Activated naive CD4-positive, alpha-beta T cell treated with anti-CD3 and anti-CD28 coated beads, Interleukin-2, amount 50 U/mL, for 72 hours (primary cell): ENCODE measurements around the gene TUBGCP6. TPM values are rescaled to one million over a fixed set of nuclear protein-coding genes. Genes with fewer than 3 reads are reported as not detected.
"Not testable (repeated sequence)": the region's sequence is repeated elsewhere in the genome, so short reads cannot be mapped to it uniquely, and the experiment has no call there.

ENCODE experiments used
- ATAC-seq, 2 donors: fragments of 150-1000 bp; cut with Tn5 transposase; 2 replicates each; pipeline ENCODE4 v1.10.0; 2021; ENCODE audit warnings: mild to moderate bottlenecking in 2 of 2, moderate library complexity in 2 of 2
- DNase-seq, 2 donors: peaks; one replicate each; pipeline ENCODE4 v3.0.0; 2021 to 2022; ENCODE audit warnings: low spot score in 2 of 2
- H3K27ac Mint-ChIP-seq, 2 donors: one replicate each; pipeline ENCODE4 v1.8.0; 2022; ENCODE audit warnings: mild to moderate bottlenecking in 2 of 2, mixed read lengths in 2 of 2
- H3K36me3 Mint-ChIP-seq, 2 donors: one replicate each; pipeline ENCODE4 v1.8.0; 2022; ENCODE audit warnings: mixed read lengths in 2 of 2
- H3K9me3 Mint-ChIP-seq, 2 donors: one replicate each; pipeline ENCODE4 v1.8.0; 2022; ENCODE audit warnings: mixed read lengths in 2 of 2
- total RNA-seq, 2 donors: library from RNA; stranded (reverse); gene quantifications; one replicate each; pipeline ENCODE4 v1.2.3, GENCODE V29; 2022

The TUBGCP6 gene
- total RNA-seq, 2 donors from 2014 or later: 49.6 to 50.9 TPM

DNA sequence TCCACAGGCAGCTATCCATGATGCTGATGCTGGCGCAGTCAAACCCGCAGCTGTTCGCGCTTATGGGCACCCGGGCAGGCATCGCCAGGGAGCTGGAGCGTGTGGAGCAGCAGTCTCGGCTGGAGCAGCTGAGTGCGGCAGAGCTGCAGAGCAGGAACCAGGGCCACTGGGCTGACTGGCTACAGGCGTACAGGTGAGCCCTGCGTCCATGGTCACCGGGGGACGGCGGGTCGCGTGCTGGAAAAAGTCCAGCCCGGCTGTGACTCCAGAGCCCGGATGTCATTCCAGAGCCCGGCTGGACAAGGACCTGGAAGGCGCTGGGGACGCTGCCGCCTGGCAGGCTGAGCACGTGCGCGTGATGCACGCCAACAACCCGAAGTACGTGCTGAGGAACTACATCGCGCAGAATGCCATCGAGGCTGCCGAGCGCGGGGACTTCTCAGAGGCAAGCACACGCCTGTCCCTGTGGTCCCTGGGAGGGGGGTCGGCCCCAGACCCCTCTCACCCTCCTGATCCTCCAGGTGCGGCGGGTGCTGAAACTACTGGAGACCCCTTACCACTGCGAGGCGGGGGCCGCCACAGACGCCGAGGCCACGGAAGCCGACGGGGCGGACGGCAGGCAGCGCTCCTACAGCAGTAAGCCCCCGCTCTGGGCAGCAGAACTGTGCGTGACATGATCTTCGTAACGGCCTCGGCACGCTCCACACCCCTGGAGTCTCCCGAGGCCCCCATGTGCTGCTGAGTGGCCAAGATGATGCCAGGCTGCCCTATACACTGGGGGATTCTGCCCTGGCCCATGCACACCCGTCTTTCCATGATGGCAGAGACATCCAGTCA is 27.9 kb downstream of the TUBGCP6 start:
- Mint-ChIP-seq H3K36me3 (peaks cover 4 to 5% of the 10 kb centered on the region in 2 donors), H3K9me3 (no peaks in the 10 kb centered on the region), H3K27ac (peak overlapping the region in 1 of 2 donors; percentile 62)
- DNase-seq: no peak
- peak in 1 of 2 donors; percentile 9 for ATAC-seq

DNA sequence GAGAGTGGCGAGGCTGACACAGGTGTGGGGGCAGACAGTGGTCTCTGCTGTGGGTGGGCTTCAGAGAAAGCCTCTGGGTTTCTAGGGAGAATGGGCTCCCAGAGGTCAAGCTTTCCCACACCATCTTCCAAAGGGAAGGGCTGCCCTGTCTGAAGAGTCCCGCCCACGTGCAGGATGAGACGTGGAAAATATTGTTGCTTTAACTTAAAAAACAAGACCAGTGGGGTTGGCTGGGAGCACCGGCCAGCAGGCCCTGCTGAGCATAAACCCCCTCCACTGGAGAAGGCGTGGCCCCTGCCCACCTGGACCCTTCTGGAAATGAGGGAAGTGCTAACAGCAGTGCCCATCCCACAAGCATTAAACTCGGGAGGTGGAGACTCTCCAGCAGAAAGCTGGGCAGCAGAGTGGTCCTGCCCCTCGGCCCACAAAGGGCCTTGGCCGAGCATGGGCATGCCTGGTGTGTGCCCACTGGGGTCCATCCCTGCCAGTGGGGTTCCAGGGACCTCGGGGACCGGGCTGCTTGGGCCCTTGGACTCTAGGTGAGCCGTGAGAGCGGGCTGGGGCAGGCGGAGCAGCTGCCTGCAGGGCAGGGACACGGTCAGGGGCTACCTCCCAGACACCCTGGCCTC is 28.7 kb downstream of the TUBGCP6 start:
- DNase-seq: no peak
- Mint-ChIP-seq H3K9me3 (no peaks in the 10 kb centered on the region), H3K27ac (peak overlapping the region in 1 of 2 donors; percentile 62), H3K36me3 (peaks cover 3 to 4% of the 10 kb centered on the region in 2 donors)
- peak in 1 of 2 donors; percentile 6 for ATAC-seq

GRCh38 chr22:50215297-50216054 is 29.3 kb downstream of the TUBGCP6 start:
- no peak for ATAC-seq
- Mint-ChIP-seq H3K36me3 (peaks cover 0 to 4% of the 10 kb centered on the region in 2 donors), H3K27ac (peak overlapping the region; percentile 32 to 62), H3K9me3 (no peaks in the 10 kb centered on the region)
- DNase-seq: no peak

DNA sequence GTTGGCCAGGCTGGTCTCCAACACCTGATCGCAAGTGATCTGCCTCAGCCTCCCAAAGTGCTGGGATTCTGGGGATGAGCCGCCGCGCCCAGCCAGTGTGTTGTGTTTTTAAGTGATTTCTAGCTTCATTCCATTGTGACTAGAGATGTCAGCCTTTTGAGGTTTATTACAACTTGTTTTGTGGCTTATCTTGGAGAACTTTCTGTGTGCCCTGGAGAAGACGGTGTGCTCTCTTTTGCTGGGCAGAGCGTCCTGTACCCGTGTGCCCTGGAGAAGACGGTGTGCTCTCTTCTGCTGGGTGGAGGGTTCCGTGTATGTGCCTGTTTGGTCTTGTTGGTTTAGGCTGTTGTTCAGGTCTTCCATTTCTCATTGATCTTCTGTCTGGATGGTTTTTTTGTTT is 31.6 kb downstream of the TUBGCP6 start:
- Mint-ChIP-seq H3K27ac (peak overlapping the region; percentile 3 to 62), H3K9me3 (no peaks in the 10 kb centered on the region), H3K36me3 (peaks cover 0 to 4% of the 10 kb centered on the region in 2 donors)
- no peak for ATAC-seq
- DNase-seq: no peak

DNA sequence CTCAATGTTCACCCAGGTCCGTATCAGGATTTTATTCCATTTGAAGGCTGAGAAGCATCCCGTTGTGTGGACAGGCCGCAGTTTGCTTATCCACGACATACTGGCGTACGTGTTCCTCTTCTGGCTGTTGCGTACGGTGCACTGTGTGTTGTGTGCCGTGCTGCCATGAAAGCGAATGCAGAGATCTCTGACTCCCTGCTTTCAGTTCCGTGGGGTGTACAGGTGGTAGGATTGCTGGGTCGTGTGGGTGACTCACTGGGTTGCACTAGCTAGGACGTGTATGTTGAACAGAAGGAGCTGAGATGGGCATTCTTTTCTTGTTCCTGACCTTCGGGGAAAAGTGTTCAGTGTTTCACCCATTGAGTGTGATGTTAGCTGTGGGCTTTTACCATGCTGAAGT is 33.7 kb downstream of the TUBGCP6 start:
- ATAC-seq: no peak
- Mint-ChIP-seq H3K36me3 (peaks cover 0 to 4% of the 10 kb centered on the region in 2 donors), H3K27ac (no peak overlapping the region), H3K9me3 (no peaks in the 10 kb centered on the region)
- DNase-seq: no peak

- H3K9me3 Mint-ChIP-seq: no peaks in the 10 kb centered on the region
- ATAC-seq (peak in 1 of 2 donors; percentile 11), DNase-seq (peak in 1 of 2 donors; percentile 55)
- H3K27ac Mint-ChIP-seq: peak overlapping the region in 1 of 2 donors; percentile 77
- peaks cover 0 to 4% of the 10 kb centered on the region in 2 donors for H3K36me3 Mint-ChIP-seq
Observed at GRCh38 chr22:50210378-50211139, 34.3 kb downstream of the TUBGCP6 start.

DNA sequence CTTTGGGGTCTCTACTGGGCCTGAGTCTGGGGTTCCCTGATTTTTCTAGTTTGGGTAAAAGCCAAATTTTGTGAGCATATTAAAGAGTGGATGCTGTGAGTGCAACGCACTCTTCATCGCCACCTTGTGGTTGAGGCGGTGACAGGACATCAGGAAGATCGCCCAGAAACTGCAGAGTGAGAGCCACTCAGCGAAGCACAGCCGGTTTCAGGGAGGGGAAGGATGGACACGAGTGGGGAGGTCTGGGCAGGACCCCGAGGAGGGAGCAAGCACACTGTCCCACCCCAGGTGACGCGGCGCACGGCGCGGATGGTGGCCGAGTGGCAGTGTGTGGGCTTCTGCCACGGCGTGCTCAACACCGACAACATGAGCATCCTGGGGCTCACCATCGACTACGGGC is 34.9 kb downstream of the TUBGCP6 start:
- Mint-ChIP-seq H3K27ac (peak overlapping the region; percentile 37 to 77), H3K9me3 (no peaks in the 10 kb centered on the region), H3K36me3 (peaks cover 0 to 3% of the 10 kb centered on the region in 2 donors)
- peak; percentile 68 to 71 for ATAC-seq
- peak; percentile 63 to 74 for DNase-seq

DNA sequence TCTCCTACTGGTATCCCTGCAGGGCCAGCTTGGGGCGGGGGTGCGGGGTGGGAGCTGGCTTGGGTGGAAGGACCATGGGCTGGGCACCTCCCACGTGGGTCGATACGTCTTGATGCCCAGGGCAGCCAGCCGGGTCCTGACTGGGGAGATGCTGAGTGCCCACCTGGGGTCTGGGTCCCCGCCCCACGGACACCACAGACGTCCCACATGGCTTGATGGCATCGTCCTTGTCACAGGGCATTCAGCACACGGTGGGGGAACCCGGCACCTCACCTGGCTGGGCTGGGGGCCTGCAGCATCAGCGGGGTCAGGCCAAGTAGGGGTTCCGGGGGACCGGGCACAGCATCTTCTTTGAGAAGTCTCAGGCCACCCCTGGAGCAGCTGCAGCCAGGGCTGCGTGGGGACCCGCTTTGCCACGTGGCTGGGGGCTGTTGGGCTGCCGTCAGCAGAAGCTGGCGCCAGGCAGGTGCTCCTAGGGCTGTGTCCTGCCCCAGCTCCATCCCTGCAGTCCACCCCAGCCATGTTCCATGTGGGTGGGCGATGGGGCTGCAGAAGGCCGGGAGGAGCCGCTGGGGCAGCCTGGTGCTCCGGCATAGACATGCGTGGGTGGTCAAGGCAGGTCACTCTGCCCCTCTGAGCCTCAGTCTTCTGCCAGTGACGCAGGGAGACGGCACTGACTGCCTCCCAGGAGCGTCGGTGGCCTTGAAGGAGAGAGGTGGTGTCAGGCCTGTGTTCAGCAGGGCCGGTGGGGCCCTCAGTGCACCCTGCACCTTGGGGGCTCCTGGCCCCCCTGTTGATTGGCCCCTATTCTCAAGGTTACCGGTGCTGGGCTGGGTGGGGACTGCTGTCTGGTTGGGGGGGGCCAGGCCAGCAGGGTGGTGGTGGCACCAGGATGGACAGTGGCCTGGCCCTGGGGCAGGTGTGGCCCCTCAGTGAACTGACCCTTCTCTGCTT is 35.6 kb downstream of the TUBGCP6 start:
- peak; percentile 19 to 48 for ATAC-seq
- H3K9me3 Mint-ChIP-seq: no peaks in the 10 kb centered on the region
- no peaks in the 10 kb centered on the region for H3K36me3 Mint-ChIP-seq
- H3K27ac Mint-ChIP-seq: peak overlapping the region; percentile 37 to 77
- peak in 1 of 2 donors; percentile 53 for DNase-seq

- Mint-ChIP-seq H3K36me3 (no peaks in the 10 kb centered on the region), H3K9me3 (no peaks in the 10 kb centered on the region), H3K27ac (no peak overlapping the region)
- DNase-seq (no peak), ATAC-seq (no peak)
Observed at GRCh38 chr22:50208430-50208938, 36.3 kb downstream of the TUBGCP6 start.

DNA sequence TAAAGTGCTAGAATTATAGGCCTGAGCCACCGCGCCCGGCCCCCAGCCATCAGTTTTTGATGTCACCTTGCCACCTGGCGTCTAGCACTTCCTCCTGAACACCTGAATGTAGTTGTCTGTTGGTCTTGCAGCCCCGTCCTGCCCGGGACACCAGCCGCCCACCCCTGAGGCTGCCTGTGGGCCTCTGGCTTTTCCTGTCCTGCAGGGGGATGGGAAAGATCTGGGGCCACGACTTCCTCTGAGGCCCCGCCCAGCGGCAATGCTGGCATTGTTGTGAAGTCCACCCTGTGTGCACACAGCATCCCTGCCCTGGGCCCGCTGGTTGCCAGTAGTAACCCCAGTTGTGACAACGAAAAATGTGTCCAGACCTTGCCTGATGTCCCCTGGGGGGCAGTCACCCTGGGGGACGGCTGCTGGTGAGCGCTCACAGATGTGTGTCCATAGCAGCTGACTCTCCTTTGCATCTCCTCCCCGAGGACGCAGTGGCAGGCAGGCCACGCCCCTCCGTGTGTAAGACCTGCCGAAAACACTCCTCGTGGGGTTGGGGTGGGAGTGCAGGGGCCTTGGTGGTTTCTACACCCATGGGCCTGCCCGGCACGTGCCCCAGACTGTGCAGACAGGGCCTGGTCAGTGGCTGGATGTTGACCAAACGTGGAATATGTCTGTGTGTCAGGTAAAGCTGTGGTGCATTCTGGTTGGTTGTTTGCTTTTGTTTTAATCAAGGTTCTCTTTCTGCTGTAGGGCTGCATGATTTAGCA is 37.3 kb downstream of the TUBGCP6 start:
- Mint-ChIP-seq H3K36me3 (no peaks in the 10 kb centered on the region), H3K9me3 (no peaks in the 10 kb centered on the region), H3K27ac (no peak overlapping the region)
- ATAC-seq (no peak), DNase-seq (no peak)

GRCh38 chr22:50206599-50206998 is 38.2 kb downstream of the TUBGCP6 start:
- H3K9me3 Mint-ChIP-seq: no peaks in the 10 kb centered on the region
- ATAC-seq: no peak
- no peak for DNase-seq
- H3K27ac Mint-ChIP-seq: no peak overlapping the region
- H3K36me3 Mint-ChIP-seq: no peaks in the 10 kb centered on the region

DNA sequence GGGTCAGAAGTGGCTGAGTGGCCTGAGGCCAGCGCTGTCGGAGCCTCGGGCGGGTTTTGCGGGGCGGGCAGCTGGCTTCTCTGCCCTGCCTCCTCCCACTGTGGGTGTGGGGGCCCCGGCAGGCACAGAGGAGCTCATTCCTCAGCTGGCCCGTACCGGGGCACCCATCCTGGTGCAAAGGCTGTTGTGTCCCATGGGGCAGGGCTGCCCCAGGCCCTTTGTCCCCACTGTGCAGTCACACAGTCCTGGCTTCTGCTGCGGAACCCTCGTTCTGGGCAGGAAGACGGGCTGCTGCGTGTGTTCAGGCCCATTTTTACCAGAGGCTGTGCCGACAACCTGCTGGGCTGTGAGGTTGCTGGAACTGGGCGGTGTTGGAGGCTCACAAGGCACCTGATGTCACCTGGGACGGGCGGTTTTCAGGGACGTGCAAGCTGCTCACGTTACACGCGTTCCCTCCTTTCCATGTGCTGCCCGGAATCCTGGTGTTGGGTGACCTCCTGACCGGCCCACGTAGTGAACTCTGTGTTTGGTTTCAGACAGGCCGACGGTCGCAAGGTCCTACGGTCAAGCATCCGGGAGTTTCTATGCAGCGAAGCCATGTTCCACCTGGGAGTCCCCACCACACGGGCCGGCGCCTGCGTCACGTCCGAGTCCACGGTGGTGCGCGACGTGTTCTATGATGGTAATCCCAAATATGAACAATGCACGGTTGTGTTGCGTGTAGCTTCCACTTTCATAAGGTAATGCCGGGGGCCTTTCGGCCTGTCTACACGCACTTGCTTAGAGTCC is 38.8 kb downstream of the TUBGCP6 start:
- no peak for DNase-seq
- no peak overlapping the region for H3K27ac Mint-ChIP-seq
- ATAC-seq: no peak
- H3K36me3 Mint-ChIP-seq: no peaks in the 10 kb centered on the region
- H3K9me3 Mint-ChIP-seq: no peaks in the 10 kb centered on the region

GRCh38 chr22:50204998-50205397 is 39.8 kb downstream of the TUBGCP6 start:
- H3K36me3 Mint-ChIP-seq, ATAC-seq, DNase-seq, H3K9me3 Mint-ChIP-seq: not testable (repeated sequence)
- peak overlapping the region; percentile 40 to 41 for H3K27ac Mint-ChIP-seq

DNA sequence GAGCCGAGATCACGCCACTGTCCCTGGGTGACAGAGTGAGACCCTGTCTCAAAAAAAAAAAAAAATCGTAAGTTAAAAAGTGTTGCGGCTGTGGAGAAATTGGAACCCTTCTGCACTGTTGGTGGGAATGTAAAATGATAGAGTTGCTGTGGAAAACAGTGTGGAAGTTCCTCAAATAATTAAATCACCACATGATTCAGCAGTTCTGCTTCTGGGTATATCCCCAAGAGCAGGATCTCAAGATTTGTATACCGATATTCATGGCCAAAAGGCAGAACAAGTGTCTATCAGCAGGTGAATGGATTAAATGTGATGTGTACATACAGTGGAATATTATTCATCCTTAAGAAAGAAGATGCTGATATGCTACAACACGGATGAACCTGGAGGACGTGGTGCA is 40.3 kb downstream of the TUBGCP6 start:
- DNase-seq (no peak), ATAC-seq (no peak)
- no peaks in the 10 kb centered on the region for H3K9me3 Mint-ChIP-seq
- H3K27ac Mint-ChIP-seq: peak overlapping the region; percentile 6 to 40
- H3K36me3 Mint-ChIP-seq: no peaks in the 10 kb centered on the region
